DMS 273 (cell line): ENCODE results near the gene NCAPD2.
"Not testable (repeated sequence)": the region's sequence is repeated elsewhere in the genome, so short reads cannot be mapped to it uniquely, and the experiment has no call there.

ENCODE experiments used
- DNase-seq: peaks from one replicate; lab custom pipeline; 2025; ENCODE audit not compliant: unreplicated experiment; lab: John Stamatoyannopoulos, UW

The NCAPD2 gene

GRCh38 chr12:6463216-6463615, 30.7 kb upstream of the NCAPD2 start:
- no peak for DNase-seq

GRCh38 chr12:6463858-6464257, 30.0 kb upstream of the NCAPD2 start:
- DNase-seq: no peak

- no peak for DNase-seq
Observed at GRCh38 chr12:6464531-6464930, 29.4 kb upstream of the NCAPD2 start.

GRCh38 chr12:6465467-6466183, 28.3 kb upstream of the NCAPD2 start:
- DNase-seq: peak; percentile 79

- no peak for DNase-seq
Observed at GRCh38 chr12:6466184-6466573, 27.7 kb upstream of the NCAPD2 start.

GRCh38 chr12:6466751-6467150, 27.2 kb upstream of the NCAPD2 start:
- not testable (repeated sequence) for DNase-seq

GRCh38 chr12:6467571-6468282, 26.2 kb upstream of the NCAPD2 start:
- not testable (repeated sequence) for DNase-seq

- no peak for DNase-seq
Observed at GRCh38 chr12:6468283-6468575, 25.7 kb upstream of the NCAPD2 start.

GRCh38 chr12:6469092-6469491, 24.8 kb upstream of the NCAPD2 start:
- no peak for DNase-seq

- no peak for DNase-seq
Observed at GRCh38 chr12:6469609-6470374, 24.1 kb upstream of the NCAPD2 start.

GRCh38 chr12:6470375-6471163, 23.3 kb upstream of the NCAPD2 start, which contains the start of gene VAMP1:
Gene VAMP1, minus strand, starts transcription at chr12:6470677. Its CDS starts 146 bp downstream, at chr12:6470531.
- DNase-seq: peak; percentile 96

- no peak for DNase-seq
Observed at GRCh38 chr12:6471989-6472360, 21.9 kb upstream of the NCAPD2 start.

GRCh38 chr12:6472491-6472890, 21.4 kb upstream of the NCAPD2 start:
- no peak for DNase-seq

GRCh38 chr12:6475233-6475975, 18.5 kb upstream of the NCAPD2 start:
- DNase-seq: not testable (repeated sequence)

GRCh38 chr12:6476489-6476888, 17.4 kb upstream of the NCAPD2 start:
- DNase-seq: no peak

- not testable (repeated sequence) for DNase-seq
Observed at GRCh38 chr12:6477601-6478377, 16.1 kb upstream of the NCAPD2 start.

- DNase-seq: no peak
Observed at GRCh38 chr12:6478416-6478815, 15.5 kb upstream of the NCAPD2 start.

- no peak for DNase-seq
Observed at GRCh38 chr12:6488240-6488639, 5.7 kb upstream of the NCAPD2 start.

- DNase-seq: no peak
Observed at GRCh38 chr12:6489449-6489848, 4.5 kb upstream of the NCAPD2 start.

GRCh38 chr12:6490673-6491072, 3.2 kb upstream of the NCAPD2 start:
- DNase-seq: not testable (repeated sequence)
